Ureter (tissue), 1 donor: Measurements from ENCODE around the gene ACRBP. TPM values are rescaled to one million over a fixed set of nuclear protein-coding genes. Genes with fewer than 3 reads are reported as not detected.
"Not testable (repeated sequence)": the region's sequence is repeated elsewhere in the genome, so short reads cannot be mapped to it uniquely, and the experiment has no call there.

Source experiments
- DNase-seq: peaks from one replicate; pipeline ENCODE4 v3.0.0-alpha.2; 2020; ENCODE audit warnings: low spot score
- total RNA-seq: library from RNA; stranded (reverse); gene quantifications from one replicate; pipeline ENCODE4 v1.2.4, GENCODE V29; 2023
- donor health status: DM: yes; HTN: yes; CAD: no.

Gene ACRBP
- total RNA-seq, 1 donor from 2014 or later, result 2.3 TPM

- DNase-seq, result no peak
Measured at GRCh38 chr12:6614513-6615172, 32.6 kb downstream of the ACRBP start.

DNA sequence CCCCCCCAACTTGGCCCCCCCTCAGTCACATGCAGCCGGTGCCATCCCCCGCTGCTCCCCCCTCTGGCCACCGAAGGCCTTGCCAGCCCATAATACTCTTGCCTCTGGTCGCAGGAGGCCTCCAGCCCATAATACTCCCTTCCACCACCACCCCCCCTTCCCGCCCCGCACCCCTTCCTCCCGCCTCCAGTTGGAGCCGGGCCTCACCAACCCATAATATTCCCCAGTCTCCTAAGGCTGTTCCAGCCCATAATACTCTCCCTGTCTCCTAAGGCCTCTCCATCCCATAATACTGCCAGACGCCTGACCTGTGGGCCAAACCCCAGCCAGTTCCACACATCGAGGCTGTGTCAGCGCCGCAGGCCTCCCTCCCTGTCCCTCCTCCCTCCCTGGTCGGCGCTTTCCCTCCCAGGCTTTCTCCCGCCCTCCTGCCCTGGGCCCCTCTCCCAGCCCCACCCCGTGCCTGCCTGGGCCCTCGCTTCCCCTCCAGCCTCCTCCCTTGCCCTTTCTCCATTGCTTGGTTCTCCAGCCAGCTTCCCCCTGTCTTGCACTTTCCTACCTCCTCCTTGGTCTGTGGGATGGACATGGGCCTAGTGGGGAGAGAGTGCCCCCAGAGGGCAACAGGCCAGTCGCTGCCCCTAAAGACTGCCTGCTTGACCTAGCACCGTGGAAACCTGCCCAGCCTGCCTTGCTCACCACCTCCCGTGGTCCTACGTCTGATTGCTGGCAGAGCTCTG, 33.3 kb downstream of the ACRBP start:
- DNase-seq, result peak; percentile 95

GRCh38 chr12:6613015-6613775, 34.0 kb downstream of the ACRBP start:
- DNase-seq, result peak; percentile 88

DNA sequence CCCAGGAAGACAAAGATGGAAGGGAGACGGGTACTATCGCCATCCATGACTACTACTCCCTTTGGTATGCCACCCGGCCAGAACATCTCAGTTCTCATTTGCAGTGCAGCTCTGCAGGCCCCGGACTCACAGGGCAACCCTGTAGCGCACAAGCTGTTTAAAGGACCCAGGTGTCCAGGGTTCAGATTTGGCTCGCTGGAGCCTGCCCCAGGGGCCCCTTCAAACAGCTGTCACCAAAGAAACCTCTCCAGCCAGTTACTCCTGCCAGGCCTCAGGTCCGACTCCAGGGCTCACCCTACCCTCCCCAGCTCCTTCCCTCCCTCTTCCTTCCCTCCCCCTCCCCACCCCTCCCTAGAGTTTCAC, 34.6 kb downstream of the ACRBP start:
- no peak for DNase-seq

DNA sequence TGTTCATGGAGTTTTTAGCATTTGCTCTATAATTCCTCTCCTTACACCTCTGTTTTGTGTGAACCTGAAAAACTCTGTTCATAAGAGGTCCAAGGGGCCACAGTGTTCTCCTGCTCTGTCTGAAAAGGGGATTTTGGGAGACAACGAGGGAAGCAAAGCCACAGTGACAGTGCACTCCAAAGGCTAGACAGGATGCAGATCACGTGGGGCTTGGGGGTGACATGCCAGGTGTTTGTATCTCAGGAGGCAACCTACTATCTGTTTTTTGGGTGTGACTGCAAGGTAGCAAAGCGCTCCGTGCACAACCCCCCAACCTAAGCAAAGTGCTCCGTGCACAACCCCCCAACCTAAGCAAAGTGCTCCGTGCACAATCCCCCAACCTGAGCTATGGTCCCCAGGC, 35.0 kb downstream of the ACRBP start:
- no peak for DNase-seq

DNA sequence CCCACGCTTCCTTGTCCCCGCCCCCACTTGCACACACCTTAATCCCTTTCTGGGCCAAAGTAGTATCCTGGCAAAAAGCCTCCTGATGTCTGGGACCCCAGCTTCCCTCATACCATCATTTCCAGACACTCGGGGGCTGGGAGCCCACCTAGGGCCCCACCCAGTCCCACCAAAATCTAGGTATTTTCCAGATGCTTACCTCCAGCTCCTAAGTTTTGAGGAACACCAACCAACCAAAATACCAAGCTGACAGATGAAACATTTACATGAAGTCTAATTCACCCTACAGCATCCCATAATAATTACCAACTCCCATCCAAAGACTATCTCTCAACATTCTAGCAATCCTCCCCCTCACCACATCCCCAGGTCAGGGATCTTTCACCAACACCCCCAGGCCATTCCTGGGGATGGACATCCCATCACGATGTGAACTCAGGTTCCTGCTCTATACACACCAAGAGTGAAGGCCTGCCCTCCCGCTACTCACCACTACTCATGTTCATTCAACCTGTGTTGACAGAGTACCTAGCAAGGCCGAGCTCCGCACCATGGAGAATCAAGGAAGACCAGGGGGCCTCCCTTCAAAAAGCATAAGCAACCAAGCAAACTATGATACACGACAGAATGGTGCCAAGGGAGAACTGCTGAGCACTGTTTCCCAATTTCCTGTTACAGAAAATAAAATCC, 38.5 kb downstream of the ACRBP start:
- no peak for DNase-seq

GRCh38 chr12:6607751-6608591, 39.3 kb downstream of the ACRBP start:
- peak; percentile 79 for DNase-seq

DNA sequence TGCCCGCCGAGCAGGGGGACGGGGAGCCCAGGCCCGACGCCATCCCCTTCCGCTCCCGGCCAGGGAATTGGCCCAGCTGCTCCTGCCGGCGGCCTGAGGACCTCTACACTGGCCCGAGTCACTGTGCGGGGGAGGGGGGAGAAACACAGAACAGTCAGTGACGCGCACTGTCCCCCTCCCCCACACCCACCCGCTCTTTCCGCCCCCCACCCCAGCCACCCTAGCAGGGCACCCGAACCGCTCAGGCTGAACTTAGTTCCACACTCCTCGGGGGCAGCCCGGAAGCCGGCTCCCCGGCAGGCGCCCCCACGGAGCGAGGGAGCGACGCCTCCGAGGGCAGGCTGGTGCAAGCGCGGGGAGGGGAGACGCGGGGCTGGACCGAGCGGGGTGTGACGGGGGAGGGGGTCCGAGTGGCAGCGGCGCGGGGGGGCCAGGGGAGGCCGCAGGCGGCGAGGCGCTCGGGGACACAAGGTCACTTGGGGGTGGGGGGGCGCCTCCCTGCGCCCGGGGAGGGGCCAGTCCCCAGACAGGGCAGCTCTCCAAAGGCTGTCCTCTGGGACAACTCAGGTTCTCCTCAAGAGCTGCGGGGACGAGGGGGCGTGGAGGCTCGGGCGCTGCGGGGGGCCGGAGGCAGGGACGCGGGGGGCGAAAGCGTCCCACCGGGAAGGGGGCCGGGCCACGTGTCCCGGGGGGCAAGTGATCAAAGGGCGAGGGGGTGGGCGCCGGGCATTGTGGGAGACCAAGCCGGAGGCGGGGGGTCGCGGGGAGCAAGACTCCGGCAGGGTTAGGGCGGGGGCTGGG, 40.7 kb downstream of the ACRBP start:
- peak; percentile 73 for DNase-seq

- DNase-seq, result peak; percentile 52
Measured at GRCh38 chr12:6605421-6606330, 41.6 kb downstream of the ACRBP start.

- no peak for DNase-seq
Measured at GRCh38 chr12:6604259-6605029, 42.8 kb downstream of the ACRBP start.

GRCh38 chr12:6603095-6603567, 44.1 kb downstream of the ACRBP start:
- no peak for DNase-seq

DNA sequence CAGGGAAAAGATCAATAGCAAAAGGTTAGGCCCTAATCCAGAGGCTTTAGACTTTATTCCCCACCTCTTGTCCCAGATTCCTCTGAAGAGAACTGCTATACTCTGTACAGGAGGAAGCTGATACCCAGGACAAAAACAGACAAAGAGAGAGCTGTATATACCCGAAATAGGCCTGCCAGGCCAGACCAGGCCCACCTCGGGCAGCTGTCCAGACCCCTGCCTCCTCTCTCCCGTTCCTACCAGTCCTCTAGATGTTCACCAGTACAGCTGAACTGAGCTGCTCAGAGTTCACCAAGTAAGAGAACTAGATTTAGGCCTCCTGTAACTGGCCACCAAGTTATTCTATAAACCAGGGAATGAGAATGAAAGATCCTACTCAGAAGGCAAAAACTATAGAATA, 44.7 kb downstream of the ACRBP start:
- no peak for DNase-seq

- not testable (repeated sequence) for DNase-seq
Measured at GRCh38 chr12:6595673-6596072, 51.6 kb downstream of the ACRBP start.

GRCh38 chr12:6592087-6592486, 55.1 kb downstream of the ACRBP start:
- DNase-seq, result no peak
